Measurements from ENCODE around the gene ATP5ME. TPM values are rescaled to one million over a fixed set of nuclear protein-coding genes. Genes with fewer than 3 reads are reported as not detected.
A peak's percentile ranks its signal among the peaks of the same experiment; 100 is the strongest.
"Not testable (repeated sequence)": the region's sequence is repeated elsewhere in the genome, so short reads cannot be mapped to it uniquely, and the experiment has no call there.

The ATP5ME gene
- polyA plus RNA-seq, 1 donor from 2014 or later: 430 TPM

- H3K27me3 Mint-ChIP-seq, H3K36me3 Mint-ChIP-seq, H3K9me3 Mint-ChIP-seq, H3K27ac Mint-ChIP-seq, H3K4me3 Mint-ChIP-seq: not testable (repeated sequence)
- peaks cover 7 to 10% (median 9%) of the 10 kb centered on the region in 3 donors for H3K4me1 Mint-ChIP-seq
Measured at GRCh38 chr4:694341-694940, 20.4 kb upstream of the ATP5ME start.

GRCh38 chr4:692771-693554 lies 18.9 kb upstream of the ATP5ME start:
- H3K9me3 Mint-ChIP-seq: peaks cover 0 to 7% (median 0%) of the 10 kb centered on the region in 3 donors
- no peaks in the 10 kb centered on the region for H3K36me3 Mint-ChIP-seq
- H3K27me3 Mint-ChIP-seq: peaks cover 5% of the 10 kb centered on the region
- H3K4me3 Mint-ChIP-seq: no peak overlapping the region
- H3K4me1 Mint-ChIP-seq: peaks cover 0 to 4% (median 0%) of the 10 kb centered on the region in 3 donors
- H3K27ac Mint-ChIP-seq: no peak overlapping the region

DNA sequence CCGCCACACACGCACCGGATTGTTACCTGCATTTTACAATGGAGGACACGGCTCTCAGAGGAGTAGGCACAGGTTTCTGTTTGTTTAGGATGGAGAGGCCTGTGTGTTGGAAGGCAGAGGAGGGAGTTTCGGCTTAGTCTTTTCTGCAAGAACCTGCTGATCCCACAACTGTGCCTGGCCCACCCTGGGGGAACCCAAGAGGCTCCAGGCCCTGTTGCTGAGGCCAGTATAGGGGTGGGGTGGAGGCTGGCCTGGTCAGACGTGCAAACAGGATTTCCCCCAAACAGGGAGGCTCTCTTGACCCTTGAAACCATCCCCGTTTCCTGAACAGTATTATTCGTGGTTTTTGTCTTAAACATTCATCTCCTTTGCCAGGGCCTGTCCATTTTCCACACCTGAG lies 15.6 kb upstream of the ATP5ME start:
- peak overlapping the region in 1 of 4 donors; percentile 73 for H3K4me3 Mint-ChIP-seq
- peaks cover 0 to 4% (median 4%) of the 10 kb centered on the region in 3 donors for H3K4me1 Mint-ChIP-seq
- H3K27me3 Mint-ChIP-seq: peaks cover 13% of the 10 kb centered on the region
- no peaks in the 10 kb centered on the region for H3K9me3 Mint-ChIP-seq
- peaks cover 1% of the 10 kb centered on the region for H3K36me3 Mint-ChIP-seq
- no peak overlapping the region for H3K27ac Mint-ChIP-seq

DNA sequence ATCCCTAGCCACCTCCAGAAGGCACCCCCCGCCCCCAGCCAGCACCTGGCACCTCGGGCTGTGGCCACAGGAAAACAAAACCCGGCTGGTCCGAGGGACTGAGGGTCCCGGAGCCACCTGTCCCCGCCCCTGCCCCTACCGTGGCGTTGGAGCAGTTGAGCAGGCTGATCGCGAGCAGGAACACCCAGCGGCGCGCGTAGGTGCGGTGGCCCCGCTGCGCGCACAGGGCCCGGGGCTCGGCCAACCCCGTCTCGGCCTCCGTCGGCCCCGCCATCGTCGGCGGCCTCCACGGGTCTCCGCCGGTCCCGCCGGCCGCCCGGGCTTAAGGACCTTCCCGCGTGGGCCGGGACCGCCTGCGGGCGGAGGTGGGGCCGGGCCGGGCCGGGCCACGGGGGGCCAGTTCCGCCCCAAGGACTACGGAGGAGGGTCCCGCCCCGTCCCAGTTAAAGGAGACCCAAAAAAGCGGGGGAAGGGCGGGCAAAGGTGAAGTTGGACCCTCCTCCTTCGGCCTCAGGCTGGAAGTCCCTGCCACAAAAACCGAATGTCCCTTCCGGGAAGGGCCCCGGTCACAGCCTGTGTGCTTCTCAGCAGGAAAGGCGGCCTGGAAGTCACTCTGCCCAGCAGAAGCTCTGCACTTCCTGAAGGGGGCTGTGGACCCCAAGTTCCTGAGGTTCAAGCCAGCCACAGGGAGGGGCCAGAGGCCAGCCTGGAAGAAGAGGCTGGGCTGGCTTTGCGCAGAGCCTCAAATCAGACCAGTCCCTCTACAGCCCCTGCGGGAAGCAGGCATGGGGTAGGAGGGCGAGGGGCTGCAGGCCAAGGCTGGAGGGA lies 15.0 kb upstream of the ATP5ME start, which contains the start of gene SLC49A3:
Gene SLC49A3 (minus strand): TSS at position 298 of the 828 bp plus-strand sequence. CDS start 24 bp downstream, at position 274.
- Mint-ChIP-seq H3K36me3 (peaks cover 1% of the 10 kb centered on the region), H3K27me3 (peaks cover 13% of the 10 kb centered on the region), H3K27ac (no peak within 1 kb of the TSS), H3K9me3 (no peaks in the 10 kb centered on the region), H3K4me1 (peaks cover 0 to 4% (median 4%) of the 10 kb centered on the region in 3 donors), H3K4me3 (peak within 1 kb of the TSS in 3 of 4 donors; percentile 12 to 73 (median 67))

GRCh38 chr4:687971-688853 lies 14.1 kb upstream of the ATP5ME start:
- H3K4me1 Mint-ChIP-seq: peaks cover 0 to 4% (median 4%) of the 10 kb centered on the region in 3 donors
- no peak overlapping the region for H3K27ac Mint-ChIP-seq
- peak overlapping the region in 3 of 4 donors; percentile 12 to 67 (median 37) for H3K4me3 Mint-ChIP-seq

DNA sequence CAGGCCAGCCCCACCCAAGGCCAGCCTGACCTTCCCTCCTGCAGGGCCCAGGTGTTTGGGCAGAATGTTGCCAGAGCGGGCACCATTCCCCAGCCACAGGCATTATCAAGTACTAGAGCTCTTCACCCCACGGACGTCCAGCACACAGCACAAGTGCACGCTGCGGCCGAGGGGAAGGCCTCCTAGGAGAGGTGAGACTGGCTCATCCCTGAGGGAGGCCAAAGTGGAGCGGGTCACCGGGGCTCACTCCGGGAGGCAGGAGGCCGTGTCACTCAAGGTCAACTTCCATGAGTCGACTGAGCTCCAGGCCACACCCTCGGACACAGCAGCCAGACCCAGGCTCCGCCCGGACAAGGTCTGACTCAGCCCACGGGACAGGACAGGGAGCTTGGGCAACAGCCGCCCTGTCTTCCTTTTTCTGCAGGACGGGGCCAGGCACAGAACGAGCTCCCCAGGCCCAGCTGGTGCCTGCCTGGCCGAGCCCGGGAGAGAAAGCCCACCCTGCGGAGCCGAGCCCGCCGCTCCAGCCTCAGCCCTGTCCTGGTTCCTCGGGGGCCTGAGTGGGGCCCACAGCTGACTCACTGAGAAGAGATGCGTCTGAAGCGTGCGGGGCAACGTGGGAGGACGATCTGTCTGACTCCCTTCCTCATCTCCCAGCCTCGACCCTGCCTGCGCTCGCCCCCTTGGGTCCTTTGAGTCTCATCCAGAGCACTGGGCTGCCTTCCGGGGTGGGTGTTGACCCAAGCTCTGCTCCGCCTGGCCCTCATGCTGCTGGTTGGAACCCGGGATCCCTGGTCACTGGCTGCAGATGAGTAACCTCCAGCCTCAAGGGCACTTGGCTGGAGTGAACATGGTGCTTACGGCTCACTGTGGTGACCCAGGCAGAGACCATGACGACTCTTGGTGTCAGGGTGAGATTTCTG lies 13.2 kb upstream of the ATP5ME start:
- Mint-ChIP-seq H3K4me3 (peak overlapping the region in 1 of 4 donors; percentile 12), H3K27ac (no peak overlapping the region), H3K27me3 (peaks cover 13% of the 10 kb centered on the region), H3K9me3 (no peaks in the 10 kb centered on the region), H3K4me1 (peaks cover 0 to 4% (median 4%) of the 10 kb centered on the region in 3 donors), H3K36me3 (peaks cover 1% of the 10 kb centered on the region)

More at GRCh38 chr4:687971-688853, 14.1 kb upstream of the ATP5ME start:
- Mint-ChIP-seq H3K27me3 (peaks cover 13% of the 10 kb centered on the region), H3K9me3 (no peaks in the 10 kb centered on the region), H3K36me3 (peaks cover 1% of the 10 kb centered on the region)

DNA sequence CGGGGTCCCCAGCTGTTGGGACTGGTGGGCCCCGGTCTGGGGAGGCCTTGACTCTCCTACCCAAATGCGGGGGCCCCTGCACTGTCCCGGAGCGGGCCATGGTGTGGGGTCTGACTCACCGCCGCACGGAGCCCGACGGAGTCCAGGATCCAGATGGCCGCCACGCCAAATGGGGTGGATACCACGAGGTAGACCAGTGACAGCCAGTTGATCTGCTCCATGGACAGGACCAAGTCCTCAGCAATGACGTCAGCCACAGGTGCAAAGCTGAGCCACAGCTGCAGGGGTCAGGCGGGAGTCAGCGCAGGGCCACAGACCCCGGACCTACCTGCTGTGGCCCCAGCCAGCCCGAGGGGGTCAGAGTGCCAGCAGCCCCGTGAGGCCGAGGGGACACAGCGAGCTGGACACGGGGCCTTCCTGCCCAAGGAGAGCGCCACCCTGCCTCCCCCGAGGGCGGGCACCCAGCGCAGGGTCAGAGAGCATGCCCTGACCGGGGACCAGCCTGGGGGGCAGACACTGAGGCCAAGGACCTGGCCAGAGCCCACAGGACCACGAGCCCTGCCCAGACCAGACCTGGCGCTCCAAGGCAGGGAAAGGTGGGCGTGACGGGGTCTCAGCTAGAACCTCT lies 12.5 kb upstream of the ATP5ME start:
- Mint-ChIP-seq H3K4me3 (no peak overlapping the region), H3K27me3 (peaks cover 11% of the 10 kb centered on the region), H3K4me1 (peaks cover 0 to 4% (median 4%) of the 10 kb centered on the region in 3 donors), H3K27ac (no peak overlapping the region), H3K36me3 (peaks cover 1% of the 10 kb centered on the region), H3K9me3 (no peaks in the 10 kb centered on the region)

- Mint-ChIP-seq H3K36me3 (peaks cover 1% of the 10 kb centered on the region), H3K27ac (no peak overlapping the region), H3K27me3 (peaks cover 11% of the 10 kb centered on the region), H3K4me1 (peaks cover 0 to 4% (median 4%) of the 10 kb centered on the region in 3 donors), H3K9me3 (no peaks in the 10 kb centered on the region), H3K4me3 (no peak overlapping the region)
Measured at GRCh38 chr4:685679-686412, 11.8 kb upstream of the ATP5ME start.

DNA sequence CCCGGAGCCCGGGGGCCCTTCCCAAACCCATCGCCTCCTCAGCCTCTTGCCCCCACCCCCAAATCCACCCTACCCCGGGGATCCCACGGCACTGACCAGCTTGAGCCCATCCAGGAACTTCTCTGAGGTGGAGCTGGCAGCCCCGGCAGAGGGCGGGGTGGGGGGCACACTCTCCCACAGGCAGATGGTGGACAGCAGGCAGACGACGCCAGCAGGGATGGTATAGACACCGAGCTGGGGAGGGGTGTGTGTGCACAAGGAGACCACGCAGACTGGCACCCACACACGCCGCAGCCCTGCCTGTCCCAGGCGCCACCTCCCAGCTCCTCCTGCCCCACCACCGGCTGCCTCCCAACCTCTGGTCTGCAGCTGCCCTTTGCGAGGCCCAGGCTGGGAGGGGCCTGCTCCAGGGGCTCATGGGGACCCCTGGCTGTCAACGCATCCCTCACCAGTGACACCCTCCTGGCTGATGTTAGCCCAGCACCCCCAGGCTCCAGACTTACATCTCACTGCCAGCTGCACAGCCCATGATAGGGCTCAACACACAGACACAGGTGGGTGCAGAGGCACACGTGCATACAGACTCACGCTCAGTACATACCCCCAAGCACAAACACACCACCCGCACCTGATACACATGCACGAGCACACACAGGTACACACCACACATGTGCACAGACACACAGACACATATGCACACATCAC lies 10.7 kb upstream of the ATP5ME start:
- peak overlapping the region in 1 of 4 donors; percentile 22 for H3K4me3 Mint-ChIP-seq
- peaks cover 1% of the 10 kb centered on the region for H3K36me3 Mint-ChIP-seq
- H3K27ac Mint-ChIP-seq: peak overlapping the region in 1 of 3 donors; percentile 8
- H3K4me1 Mint-ChIP-seq: peaks cover 0 to 7% (median 2%) of the 10 kb centered on the region in 3 donors
- H3K9me3 Mint-ChIP-seq: no peaks in the 10 kb centered on the region
- peaks cover 8% of the 10 kb centered on the region for H3K27me3 Mint-ChIP-seq

GRCh38 chr4:683982-684622 lies 10.0 kb upstream of the ATP5ME start:
- peaks cover 8% of the 10 kb centered on the region for H3K27me3 Mint-ChIP-seq
- H3K4me1 Mint-ChIP-seq: peaks cover 0 to 7% (median 3%) of the 10 kb centered on the region in 3 donors
- peak overlapping the region in 1 of 3 donors; percentile 53 for H3K27ac Mint-ChIP-seq
- H3K9me3 Mint-ChIP-seq: no peaks in the 10 kb centered on the region
- H3K4me3 Mint-ChIP-seq: no peak overlapping the region
- H3K36me3 Mint-ChIP-seq: peaks cover 1% of the 10 kb centered on the region

- Mint-ChIP-seq H3K36me3 (peaks cover 1% of the 10 kb centered on the region), H3K9me3 (no peaks in the 10 kb centered on the region), H3K27me3 (peaks cover 8% of the 10 kb centered on the region), H3K4me3 (peak overlapping the region in 1 of 4 donors; percentile 79), H3K4me1 (peaks cover 0 to 7% (median 3%) of the 10 kb centered on the region in 3 donors), H3K27ac (peak overlapping the region in 1 of 3 donors; percentile 53)
Measured at GRCh38 chr4:683247-683897, 9.3 kb upstream of the ATP5ME start.
